NCI-H2196 (cell line): ENCODE data around the gene OTULINL.

Source experiments
- DNase-seq: peaks from one replicate; lab custom pipeline; 2025; ENCODE audit not compliant: unreplicated experiment; lab: John Stamatoyannopoulos, UW

The OTULINL gene

GRCh38 chr5:14598225-14598624 is 16.6 kb downstream of the OTULINL start:
- DNase-seq, result no peak

DNA sequence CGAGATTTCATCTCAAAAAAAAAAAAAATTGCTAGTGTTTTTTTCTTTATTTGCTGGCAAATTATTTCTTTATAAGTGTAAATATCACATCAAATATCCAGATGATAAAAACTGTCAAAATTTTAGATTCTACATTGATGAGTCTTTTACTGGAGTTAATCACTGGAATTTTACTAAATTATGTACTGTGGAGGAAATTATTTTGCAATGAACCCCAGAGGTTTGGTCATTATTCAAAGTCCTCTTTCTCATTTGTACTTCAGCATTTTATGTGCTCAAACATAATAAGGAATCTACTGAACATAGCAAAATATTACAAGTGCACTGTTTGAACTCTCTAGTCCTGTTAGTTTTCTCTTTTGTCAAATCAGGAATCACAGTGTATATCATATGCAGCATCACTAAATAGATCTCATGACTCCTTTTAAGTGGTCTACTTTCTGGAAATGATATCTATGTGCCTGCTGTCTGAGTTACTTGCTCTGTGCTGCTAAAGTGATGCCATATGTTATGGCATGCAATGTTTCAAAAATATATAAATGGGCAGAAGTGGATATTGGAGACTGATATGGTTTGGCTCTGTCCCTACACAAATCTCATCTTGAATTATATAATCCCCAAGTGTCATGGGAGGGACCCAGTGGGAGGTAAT is 18.0 kb downstream of the OTULINL start:
- DNase-seq, result no peak

- no peak for DNase-seq
These were observed 19.3 kb downstream of the OTULINL start for GRCh38 chr5:14600846-14601245.

DNA sequence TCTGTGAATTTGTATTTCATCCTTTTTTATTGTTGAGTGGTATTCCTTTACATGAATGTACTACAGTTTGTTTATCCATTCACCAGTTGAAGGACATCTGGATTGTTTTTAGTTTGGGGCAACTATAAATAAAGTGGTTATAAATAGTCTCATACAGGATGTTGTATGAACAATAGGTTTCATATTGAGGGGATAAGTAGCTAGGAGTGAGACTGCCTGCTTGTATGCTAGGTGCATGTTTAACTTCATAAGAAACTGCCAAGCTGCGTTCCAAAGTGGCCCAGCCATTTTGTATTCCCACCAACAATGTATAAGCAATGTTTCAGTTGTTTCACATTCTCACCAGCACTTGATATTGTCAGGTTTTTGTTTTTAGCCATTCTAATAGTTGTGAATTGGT is 21.5 kb downstream of the OTULINL start:
- DNase-seq, result no peak

DNA sequence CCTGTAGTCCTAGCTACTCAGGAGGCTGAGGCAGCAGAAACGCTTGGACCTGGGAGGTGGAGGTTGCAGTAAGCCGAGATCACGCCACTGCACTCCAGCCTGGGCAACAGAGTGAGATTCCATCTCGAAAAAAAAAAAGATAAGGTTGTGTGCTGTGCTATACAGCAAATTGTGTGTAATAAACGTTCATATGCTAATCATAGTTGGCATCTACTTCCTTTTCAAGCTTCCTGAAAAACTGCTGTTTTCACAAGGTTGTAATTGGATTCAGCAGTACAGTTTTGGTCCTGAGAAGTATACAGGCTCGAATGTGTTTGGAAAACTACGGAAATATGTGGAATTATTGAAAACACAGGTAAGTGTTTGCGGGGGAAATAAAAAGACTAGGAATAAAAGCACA is 25.5 kb downstream of the OTULINL start:
- DNase-seq, result no peak

DNA sequence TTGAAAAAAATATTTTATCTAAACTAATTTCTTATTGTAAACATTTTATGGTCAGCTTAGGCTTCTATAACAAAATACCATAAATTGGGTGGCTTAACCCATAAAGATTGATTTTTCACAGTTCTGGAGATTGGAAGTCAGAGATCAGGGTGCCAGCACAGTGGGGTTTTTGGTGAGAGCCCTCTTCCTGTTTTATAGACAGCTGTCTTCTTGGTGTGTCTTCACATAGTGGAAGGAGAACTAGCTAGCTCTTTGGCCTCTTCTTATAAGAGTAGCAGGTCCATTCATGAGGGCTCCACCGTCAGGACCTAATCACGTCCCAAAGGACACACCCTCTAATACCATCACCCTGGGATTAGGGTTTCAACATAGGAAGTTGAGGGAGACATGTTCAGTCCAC is 26.6 kb downstream of the OTULINL start:
- no peak for DNase-seq

- no peak for DNase-seq
These were observed 30.1 kb downstream of the OTULINL start for GRCh38 chr5:14611737-14612136.

- DNase-seq, result no peak
These were observed 32.9 kb downstream of the OTULINL start for GRCh38 chr5:14614490-14614889.

GRCh38 chr5:14615365-14615764 is 33.8 kb downstream of the OTULINL start:
- DNase-seq, result no peak

GRCh38 chr5:14617441-14617840 is 35.8 kb downstream of the OTULINL start:
- DNase-seq, result no peak

DNA sequence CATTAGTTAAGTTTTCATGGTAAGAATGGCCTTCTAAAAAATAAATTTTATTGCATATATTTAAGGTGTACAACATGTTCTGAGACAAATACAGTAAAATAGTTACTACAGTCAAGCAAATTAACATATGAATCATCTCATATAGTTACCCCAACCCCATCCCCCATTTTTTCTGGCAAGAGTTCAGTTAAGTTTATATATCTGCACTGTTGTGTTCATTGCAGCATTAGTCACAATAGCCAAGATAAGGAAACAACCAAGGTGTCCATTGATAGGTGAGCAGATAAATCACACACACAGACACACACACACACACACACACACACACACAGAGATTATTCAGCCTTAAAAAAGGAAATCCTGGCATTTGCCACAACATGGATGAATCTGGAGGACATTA is 45.7 kb downstream of the OTULINL start:
- DNase-seq, result no peak

- no peak for DNase-seq
These were observed 46.8 kb downstream of the OTULINL start for GRCh38 chr5:14628346-14628745.

GRCh38 chr5:14630671-14631070 is 49.1 kb downstream of the OTULINL start:
- no peak for DNase-seq

- DNase-seq, result no peak
These were observed 54.1 kb downstream of the OTULINL start for GRCh38 chr5:14635656-14636055.

DNA sequence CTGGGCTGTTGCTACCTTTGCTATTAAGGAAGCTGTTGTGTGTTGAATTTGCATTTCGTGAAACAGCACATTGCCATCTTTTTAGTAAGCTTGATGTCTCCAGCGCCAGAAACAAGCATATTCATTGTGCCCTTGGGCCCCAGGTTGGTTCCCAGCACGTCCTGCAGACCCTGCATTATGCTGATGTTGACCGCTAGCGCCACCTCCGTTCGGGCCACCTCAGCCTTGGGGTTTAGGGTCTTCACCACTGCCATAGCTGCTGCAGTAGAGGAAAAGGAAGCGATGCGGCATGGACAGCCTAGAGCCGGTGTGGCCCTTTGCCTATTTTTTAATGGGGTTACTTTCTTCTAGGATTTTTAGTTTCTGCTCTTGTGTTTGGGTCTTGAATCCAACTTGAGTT is 59.2 kb downstream of the OTULINL start:
- DNase-seq, result no peak

DNA sequence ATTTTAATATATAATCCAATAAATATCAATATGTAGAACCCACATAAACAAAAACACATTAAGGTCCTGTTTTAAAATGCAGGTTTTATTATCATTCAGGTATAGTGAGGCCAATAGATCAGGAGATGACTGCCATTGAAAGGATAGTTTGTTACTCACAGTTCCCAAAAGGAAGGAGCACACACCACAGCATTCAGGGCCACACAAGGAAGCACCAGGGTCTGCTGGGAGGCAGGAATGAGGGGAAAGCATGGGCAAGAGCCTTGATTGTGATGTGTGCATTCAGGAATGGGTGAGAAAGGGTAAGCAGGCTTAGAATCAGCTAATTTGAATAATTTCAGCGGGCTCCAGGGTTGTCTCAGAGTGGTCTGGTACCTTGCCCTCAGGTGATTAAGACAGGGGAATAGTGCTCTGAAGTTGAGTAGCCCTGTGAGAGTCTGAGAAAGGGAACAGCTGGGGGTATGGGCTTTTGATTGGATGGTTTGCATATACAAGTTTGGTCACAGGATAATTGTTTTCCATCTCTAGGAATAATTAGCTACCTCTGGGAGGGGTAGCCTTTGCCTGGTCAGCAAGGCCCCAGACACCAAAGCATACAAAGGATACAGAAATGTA is 63.1 kb downstream of the OTULINL start:
- no peak for DNase-seq

DNA sequence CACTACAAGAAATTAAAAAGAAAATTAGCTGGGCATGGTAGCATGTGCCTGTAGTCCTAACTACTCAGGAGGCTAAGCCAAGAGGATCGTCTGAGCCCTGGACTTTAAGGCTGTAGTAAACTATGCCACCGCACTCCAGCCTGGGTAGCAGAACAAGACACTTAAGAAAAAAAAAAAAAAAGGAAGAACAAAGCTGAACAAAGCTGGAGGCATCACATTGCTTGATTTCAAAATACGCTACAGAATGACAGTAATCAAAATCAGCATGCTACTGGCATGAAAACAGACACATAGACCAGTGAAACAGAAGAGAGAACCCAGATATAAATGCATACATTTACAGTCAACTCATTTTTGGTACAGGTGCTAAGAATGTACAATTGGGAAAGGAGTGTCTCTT is 68.5 kb downstream of the OTULINL start:
- no peak for DNase-seq

GRCh38 chr5:14655146-14655741 is 73.7 kb downstream of the OTULINL start:
- no peak for DNase-seq

DNA sequence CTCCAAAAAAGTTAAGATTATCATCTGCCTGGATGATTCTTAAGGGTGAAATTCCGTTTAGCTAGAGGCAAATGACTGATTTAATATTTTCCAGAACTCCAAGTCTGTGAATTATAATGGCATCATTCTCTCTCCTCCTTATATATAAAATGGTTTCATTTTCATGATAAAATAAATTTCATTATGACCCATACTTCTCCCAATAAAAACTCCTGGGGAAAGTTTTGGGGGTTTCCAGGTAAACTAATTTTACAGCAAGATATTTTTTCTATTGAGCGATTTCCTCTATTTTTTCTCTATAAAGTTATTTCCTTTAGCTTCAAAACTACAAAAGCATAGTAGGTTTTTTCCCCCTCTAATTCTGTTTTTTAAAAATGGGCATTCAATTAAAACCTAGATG is 75.3 kb downstream of the OTULINL start:
- no peak for DNase-seq

DNA sequence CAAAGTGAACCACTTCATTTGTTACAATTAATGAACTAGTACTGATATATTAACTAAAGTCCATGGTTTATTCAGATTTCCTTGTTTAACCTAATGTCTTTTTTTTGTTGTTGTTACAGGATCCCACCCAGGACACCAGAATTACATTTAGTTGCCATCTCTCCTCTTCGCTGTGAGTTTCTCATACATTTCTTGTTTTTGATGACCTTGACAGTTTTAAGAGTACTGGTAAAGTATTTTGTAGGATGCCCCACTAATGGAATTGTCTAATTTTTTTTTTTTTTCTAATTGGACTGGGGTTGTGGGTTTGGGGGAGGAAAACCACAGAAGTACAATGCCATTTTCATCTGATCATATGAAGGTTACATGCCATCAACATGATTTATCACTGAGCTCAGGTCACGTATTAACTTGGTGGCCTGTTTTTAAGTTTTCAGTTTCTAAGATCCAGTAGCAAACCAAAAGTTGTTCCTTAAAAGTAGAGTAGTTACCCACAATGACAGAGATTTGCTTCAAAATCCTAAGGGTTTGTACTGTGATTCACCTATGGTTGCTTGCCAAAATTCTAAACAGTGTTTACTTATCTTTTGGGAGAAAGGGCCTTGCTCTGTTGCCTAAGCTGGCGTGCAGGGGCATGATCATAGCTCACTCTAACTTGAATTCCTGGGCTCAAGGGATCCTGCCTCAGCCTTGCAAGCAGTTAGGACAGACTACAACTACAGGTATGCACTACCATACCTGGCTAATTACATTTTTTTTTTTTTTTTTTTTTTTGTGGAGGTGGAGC is 78.4 kb downstream of the OTULINL start:
- DNase-seq, result no peak

- DNase-seq, result no peak
These were observed 79.2 kb downstream of the OTULINL start for GRCh38 chr5:14660833-14661232.
